Fibroblast of the aortic adventitia (primary cell): ENCODE measurements around the gene NUP205. TPM values are rescaled to one million over a fixed set of nuclear protein-coding genes. Genes with fewer than 3 reads are reported as not detected.
A peak's percentile ranks its signal among the peaks of the same experiment; 100 is the strongest.

Source experiments
- DNase-seq: peaks from one replicate; pipeline ENCODE4 v3.0.0-alpha.2; 2010; ENCODE audit warnings: low read depth
- H3K4me3 ChIP-seq: 2 replicates; pipeline ENCODE4 v1.5.1; 2011; ENCODE audit warnings: low read depth, mild to moderate bottlenecking, control low read depth, low read length, moderate library complexity
- CTCF ChIP-seq: IDR thresholded peaks from 2 replicates; pipeline ENCODE4 v1.5.1; 2011; ENCODE audit warnings: mild to moderate bottlenecking, low read length, control low read depth, inconsistent platforms; ENCODE audit not compliant: insufficient read depth
- total RNA-seq: library from RNA; depleted of rRNA; stranded (reverse); fragments of >200 nt; gene quantifications from 2 replicates; pipeline ENCODE4 v1.2.3, GENCODE V29; 2012; ENCODE audit warnings: low replicate concordance

NUP205 gene
- total RNA-seq, 1 donor: 78.4 TPM

- no peak for TF ChIP-seq CTCF
These were observed 1.2 kb downstream of the NUP205 start for GRCh38 chr7:135558881-135559280.

GRCh38 chr7:135560631-135561030 is 2.9 kb downstream of the NUP205 start:
- no peak for TF ChIP-seq CTCF
- no peak overlapping the region for H3K4me3 ChIP-seq
- DNase-seq: no peak

More at GRCh38 chr7:135558881-135559280, 1.2 kb downstream of the NUP205 start:
- DNase-seq: no peak
- peak overlapping the region; percentile 99 for H3K4me3 ChIP-seq

GRCh38 chr7:135562720-135563119 is 5.0 kb downstream of the NUP205 start:
- H3K4me3 ChIP-seq: no peak overlapping the region
- no peak for TF ChIP-seq CTCF
- DNase-seq: no peak

- TF ChIP-seq CTCF: no peak
- DNase-seq: no peak
These were observed 14.1 kb downstream of the NUP205 start for GRCh38 chr7:135571834-135572233.

GRCh38 chr7:135573541-135573940 is 15.8 kb downstream of the NUP205 start:
- DNase-seq: no peak
- no peak overlapping the region for H3K4me3 ChIP-seq
- TF ChIP-seq CTCF: no peak

More at GRCh38 chr7:135571834-135572233, 14.1 kb downstream of the NUP205 start:
- H3K4me3 ChIP-seq: no peak overlapping the region

- no peak for TF ChIP-seq CTCF
- DNase-seq: no peak
- H3K4me3 ChIP-seq: no peak overlapping the region
These were observed 17.6 kb downstream of the NUP205 start for GRCh38 chr7:135575296-135575695.

GRCh38 chr7:135578569-135578968 is 20.9 kb downstream of the NUP205 start:
- no peak overlapping the region for H3K4me3 ChIP-seq
- no peak for TF ChIP-seq CTCF
- no peak for DNase-seq
